ENCODE results near the gene HADH.

The HADH gene

GRCh38 chr4:108052558-108053120 is 63.0 kb downstream of the HADH start:
- DNase-seq (ENCODE audit: low read depth) = no peak
- no peak overlapping the region for H3K4me3 ChIP-seq (ENCODE audit: low read depth, low read length)

GRCh38 chr4:108053251-108053711 is 63.6 kb downstream of the HADH start:
- no peak for DNase-seq (ENCODE audit: low read depth)
- H3K4me3 ChIP-seq (ENCODE audit: low read depth, low read length) = no peak overlapping the region

GRCh38 chr4:108054025-108054638 is 64.4 kb downstream of the HADH start:
- H3K4me3 ChIP-seq (ENCODE audit: low read depth, low read length) = no peak overlapping the region
- DNase-seq (ENCODE audit: low read depth) = no peak

DNA sequence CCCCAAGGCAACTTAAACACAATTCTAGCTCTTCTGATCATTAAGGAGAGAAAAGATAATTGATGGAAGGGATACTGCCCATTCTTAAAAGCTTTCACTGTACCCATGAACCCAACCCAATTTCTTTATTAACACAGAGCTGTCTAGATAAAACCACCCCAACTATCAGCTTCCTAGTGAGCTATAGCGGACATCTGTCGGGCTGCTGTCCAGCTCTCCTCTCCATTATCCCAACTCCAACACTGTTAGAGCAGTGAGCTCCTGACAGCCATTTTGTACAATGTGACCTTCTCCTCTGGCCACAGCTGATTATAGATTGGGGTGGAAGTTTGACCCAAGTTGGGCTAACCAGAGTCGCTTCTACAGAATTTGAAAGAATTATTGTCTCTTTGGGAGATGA is 66.1 kb downstream of the HADH start:
- H3K4me3 ChIP-seq (ENCODE audit: low read depth, low read length) = no peak overlapping the region

GRCh38 chr4:108056418-108056817 is 66.7 kb downstream of the HADH start:
- H3K4me3 ChIP-seq (ENCODE audit: low read depth, low read length) = no peak overlapping the region
- DNase-seq (ENCODE audit: low read depth) = no peak

More for the DNA sequence above, 66.1 kb downstream of the HADH start:
- no peak for DNase-seq (ENCODE audit: low read depth)

DNA sequence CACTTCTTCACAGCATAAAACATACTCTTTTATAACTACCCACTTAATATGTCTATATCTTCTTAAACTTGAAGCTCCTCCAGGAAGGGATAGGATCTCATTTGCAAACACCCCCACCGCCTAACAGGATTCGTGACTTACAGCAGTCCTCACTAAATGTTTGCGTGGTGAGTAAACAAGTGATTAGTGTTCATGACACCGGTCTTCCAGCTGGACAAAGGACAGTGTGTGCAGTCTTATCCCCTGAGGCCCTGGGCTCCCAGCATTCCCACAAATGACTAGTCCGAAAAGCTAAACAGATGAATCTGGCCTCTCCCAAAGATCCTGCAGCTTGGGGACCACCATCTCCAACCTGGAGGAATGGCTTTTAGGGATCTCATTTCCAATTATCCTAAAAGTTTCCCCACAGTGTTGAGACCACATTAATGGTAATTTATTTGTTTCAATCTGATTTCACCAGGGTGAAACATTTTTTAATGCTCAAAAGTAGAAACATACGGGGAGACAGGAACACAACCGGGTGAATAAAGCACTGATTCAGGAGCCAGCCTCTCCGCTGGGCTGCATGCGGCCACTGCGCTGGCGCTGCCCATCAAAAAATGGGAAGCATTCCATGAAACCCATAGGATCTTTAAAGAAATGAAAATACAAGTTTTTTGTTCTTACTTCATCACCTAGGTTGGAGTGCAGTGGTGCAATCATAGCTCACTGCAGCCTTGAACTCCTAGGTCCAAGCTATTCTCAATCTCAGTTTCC is 69.2 kb downstream of the HADH start:
- no peak overlapping the region for H3K4me3 ChIP-seq (ENCODE audit: low read depth, low read length)
- no peak for DNase-seq (ENCODE audit: low read depth)

- H3K4me3 ChIP-seq (ENCODE audit: low read depth, low read length) = no peak overlapping the region
- no peak for DNase-seq (ENCODE audit: low read depth)
These were observed 70.5 kb downstream of the HADH start for GRCh38 chr4:108060164-108060563.

DNA sequence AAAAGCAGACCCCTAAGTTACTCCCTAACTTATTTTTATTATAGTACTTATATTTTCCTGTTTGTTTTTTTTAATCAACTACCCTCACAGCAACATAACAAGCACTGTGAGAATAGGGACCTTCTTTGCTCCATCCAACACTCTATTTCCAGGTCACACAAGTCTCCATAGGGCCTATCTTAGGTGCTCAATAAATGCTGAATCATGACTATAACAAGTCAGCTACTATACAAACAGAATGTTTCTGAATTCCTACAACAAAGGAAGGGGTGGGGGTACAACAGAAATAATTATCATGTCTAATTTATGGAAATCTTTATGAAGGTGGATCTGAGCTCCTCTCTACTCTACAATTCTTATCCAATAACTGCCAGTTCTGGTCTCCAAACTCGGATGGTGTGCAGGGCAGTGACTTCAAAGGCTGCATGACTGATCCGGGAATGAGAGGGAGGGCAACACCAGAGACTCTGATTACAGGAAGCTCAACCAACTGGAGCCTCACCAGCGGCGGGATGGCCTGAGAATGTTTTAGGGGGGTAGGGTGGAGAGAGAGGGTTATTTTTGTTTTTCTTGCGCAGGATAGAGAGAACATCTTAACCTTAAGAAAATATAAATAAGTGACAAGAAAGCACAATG is 71.1 kb downstream of the HADH start:
- DNase-seq (ENCODE audit: low read depth) = no peak

GRCh38 chr4:108068442-108068841 is 78.8 kb downstream of the HADH start:
- no peak overlapping the region for H3K4me3 ChIP-seq (ENCODE audit: low read depth, low read length)
- peak; percentile 19 for DNase-seq (ENCODE audit: low read depth)

More for the DNA sequence above, 71.1 kb downstream of the HADH start:
- no peak overlapping the region for H3K4me3 ChIP-seq (ENCODE audit: low read depth, low read length)

DNA sequence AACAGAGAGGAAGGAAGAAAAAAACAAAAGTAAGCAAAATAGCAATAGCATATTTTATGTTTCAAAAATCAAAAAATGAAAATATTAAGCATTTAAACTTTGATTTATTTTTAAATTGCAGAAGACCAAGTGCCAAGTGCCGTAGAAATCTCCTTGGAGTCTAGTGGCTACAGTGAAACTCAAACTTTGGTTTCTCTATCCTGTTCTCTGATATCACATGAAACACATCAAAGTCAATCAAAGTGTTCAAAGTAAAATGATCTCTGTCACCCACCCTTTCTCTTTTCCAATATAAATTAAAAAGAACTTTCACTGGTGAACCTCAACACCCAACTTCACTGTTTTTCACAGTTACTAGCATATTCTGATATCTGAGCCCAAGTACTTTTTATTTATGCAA is 81.1 kb downstream of the HADH start:
- no peak overlapping the region for H3K4me3 ChIP-seq (ENCODE audit: low read depth, low read length)
- DNase-seq (ENCODE audit: low read depth) = no peak

- H3K4me3 ChIP-seq (ENCODE audit: low read depth, low read length) = no peak overlapping the region
- no peak for DNase-seq (ENCODE audit: low read depth)
These were observed 82.6 kb downstream of the HADH start for GRCh38 chr4:108072300-108072699.

DNA sequence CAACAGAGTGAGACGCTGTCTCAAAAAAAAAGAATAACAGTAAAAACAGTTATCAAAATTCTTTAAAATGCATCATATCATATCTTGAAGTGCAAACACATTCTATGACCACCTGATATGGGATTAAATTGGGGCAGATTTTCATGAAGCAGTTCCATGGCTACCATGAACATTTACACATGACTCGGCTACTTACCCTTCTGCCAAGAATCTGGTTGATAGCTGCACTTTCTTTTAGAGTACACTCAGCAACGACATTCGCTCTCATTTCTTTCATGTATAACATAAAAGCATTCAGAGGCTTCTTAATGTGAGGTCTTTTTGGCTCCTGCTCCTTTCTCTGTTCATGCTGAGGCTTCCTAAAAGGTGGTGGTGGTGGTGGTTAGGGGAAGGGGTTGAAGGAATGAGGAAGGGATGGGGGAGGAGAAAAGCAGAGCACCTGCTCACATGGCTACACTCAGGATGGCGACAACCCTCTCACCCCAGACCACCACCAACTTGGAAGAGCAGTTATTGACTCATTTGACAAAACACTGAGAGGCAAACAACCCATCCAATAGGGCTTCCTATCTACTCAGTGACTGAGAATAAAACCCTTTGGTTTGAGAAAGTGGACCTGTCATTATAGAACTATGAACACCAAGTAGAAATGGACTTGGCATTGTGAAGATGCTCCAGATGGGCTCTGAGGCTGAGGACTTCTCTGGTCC is 88.5 kb downstream of the HADH start:
- no peak for DNase-seq (ENCODE audit: low read depth)
- no peak overlapping the region for H3K4me3 ChIP-seq (ENCODE audit: low read depth, low read length)

- no peak for DNase-seq (ENCODE audit: low read depth)
These were observed 91.1 kb downstream of the HADH start for GRCh38 chr4:108080747-108081146.

GRCh38 chr4:108081256-108081655 is 91.6 kb downstream of the HADH start:
- no peak overlapping the region for H3K4me3 ChIP-seq (ENCODE audit: low read depth, low read length)
- no peak for DNase-seq (ENCODE audit: low read depth)

More at GRCh38 chr4:108080747-108081146, 91.1 kb downstream of the HADH start:
- H3K4me3 ChIP-seq (ENCODE audit: low read depth, low read length) = no peak overlapping the region
